GM12878 (cell line): ENCODE data around the gene SGMS1. TPM values are rescaled to one million over a fixed set of nuclear protein-coding genes. Genes with fewer than 3 reads are reported as not detected.

Experiments used
- ATAC-seq: fragments of 200-7000 bp; cut with Tn5 transposase; 3 replicates; pipeline ENCODE4 v1.9.1; 2020; ENCODE audit warnings: mild to moderate bottlenecking, moderate library complexity
- BruUV-seq: library from RNA; stranded (reverse); fragments of 400-500 nt; replicated peaks from 2 replicates; lab custom pipeline; 2021; lab: Mats Ljungman, UMichigan
- CTCF ChIA-PET: fragments of 300-600 bp; sonication (Branson Sonifier 250); formaldehyde crosslinking; extraction: SDS; loops from one replicate; lab custom pipeline; 2021; ENCODE audit warnings: inconsistent platforms; lab: Yijun Ruan, JAX
- POLR2A ChIA-PET: fragments of 350-600 bp; formaldehyde crosslinking; extraction: SDS; loops from one replicate; lab custom pipeline; 2021; ENCODE audit warnings: inconsistent platforms; lab: Charles Lee
- RAD21 ChIA-PET: fragments of 300-600 bp; sonication (Branson Sonifier 250); formaldehyde crosslinking; loops from one replicate; lab custom pipeline; 2023; ENCODE audit warnings: antibody characterized with exemption; ENCODE audit not compliant: unreplicated experiment; lab: Charles Lee
- SMC1A ChIA-PET: fragments of 300-600 bp; sonication (Branson Sonifier 250); formaldehyde crosslinking; loops from one replicate; lab custom pipeline; 2023; ENCODE audit not compliant: unreplicated experiment, uncharacterized antibody; lab: Charles Lee
- DNase-seq: peaks from one replicate; pipeline ENCODE4 v3.0.0-alpha.2; 2011; ENCODE audit warnings: low read depth, low spot score
- FAIRE-seq: peaks from 3 replicates; lab custom pipeline; 2011; peaks lifted over from hg19 to GRCh38; lab: Jason Lieb, UNC
- H2AFZ ChIP-seq: 2 replicates; pipeline ENCODE4 v1.6.0; 2011; ENCODE audit warnings: low read depth, low read length, control low read depth; ENCODE audit not compliant: control insufficient read depth
- H3K27ac ChIP-seq: 2 replicates; pipeline ENCODE4 v1.5.1; 2011; ENCODE audit warnings: control low read depth; ENCODE audit not compliant: control insufficient read depth, insufficient read depth
- H3K27me3 ChIP-seq, 2 experiments: replicated peaks in 1 of 2; 2 replicates each; pipeline versions ENCODE4 v1.6.0 to v1.6.1; 2011; ENCODE audit warnings: low read length in 1 of 2; ENCODE audit not compliant: control insufficient read depth in 2 of 2, insufficient read depth in 2 of 2
- H3K36me3 ChIP-seq, 2 experiments: 2 replicates each; pipeline ENCODE4 v1.5.1; 2011; ENCODE audit warnings: low read length in 1 of 2; ENCODE audit not compliant: control insufficient read depth in 2 of 2, insufficient read depth in 2 of 2
- H3K4me1 ChIP-seq: 2 replicates; pipeline ENCODE4 v1.6.1; 2011; ENCODE audit warnings: mild to moderate bottlenecking, low read length, moderate library complexity, mixed read lengths; ENCODE audit not compliant: control insufficient read depth, insufficient read depth
- H3K4me2 ChIP-seq: 2 replicates; pipeline ENCODE4 v1.6.0; 2011; ENCODE audit warnings: control low read depth; ENCODE audit not compliant: control insufficient read depth, insufficient read depth
- H3K4me3 ChIP-seq: fragments of 200-600 bp; sonication (generic); 2 replicates; pipeline ENCODE4 v1.5.1; 2016
- H3K79me2 ChIP-seq: 2 replicates; pipeline ENCODE4 v1.6.0; 2011; ENCODE audit warnings: low read length; ENCODE audit not compliant: control insufficient read depth, insufficient read depth
- H3K9ac ChIP-seq: 2 replicates; pipeline ENCODE4 v1.8.0; 2011; ENCODE audit warnings: low read length, control low read depth, mixed read lengths; ENCODE audit not compliant: control insufficient read depth, insufficient read depth
- H3K9me3 ChIP-seq: replicated peaks from 3 replicates; pipeline ENCODE4 v1.5.1; 2011; ENCODE audit warnings: mild to moderate bottlenecking, low read length; ENCODE audit not compliant: control insufficient read depth, insufficient read depth
- H4K20me1 ChIP-seq: 2 replicates; pipeline ENCODE4 v1.6.0; 2011; ENCODE audit not compliant: control insufficient read depth, insufficient read depth
- CEBPZ ChIP-seq: fragments of 150-350 bp; IDR thresholded peaks from 2 replicates; pipeline ENCODE4 v1.6.1; 2016; ENCODE audit warnings: low read depth, low read length
- IRF4 ChIP-seq: IDR thresholded peaks from 2 replicates; pipeline ENCODE4 v1.6.1; 2011; ENCODE audit warnings: low read depth, low read length
- KDM1A ChIP-seq: fragments of 200-600 bp; sonication (generic); IDR thresholded peaks from 2 replicates; pipeline ENCODE4 v1.6.1; 2016; ENCODE audit warnings: borderline replicate concordance
- NFIC ChIP-seq: IDR thresholded peaks from 2 replicates; pipeline ENCODE4 v1.6.1; 2012; ENCODE audit warnings: low read depth, mild to moderate bottlenecking, inconsistent platforms, low read length, moderate library complexity
- NFYA ChIP-seq: IDR thresholded peaks from 2 replicates; pipeline ENCODE4 v1.6.1; 2011; ENCODE audit warnings: low read depth, mild to moderate bottlenecking, low read length, improper control_type of control experiment, borderline replicate concordance
- RFX5 ChIP-seq: IDR thresholded peaks from 2 replicates; pipeline ENCODE4 v1.6.1; 2011; ENCODE audit warnings: low read depth, low read length, improper control_type of control experiment
- SIN3A ChIP-seq: IDR thresholded peaks from 2 replicates; pipeline ENCODE4 v1.6.1; 2012; ENCODE audit warnings: low read depth, low read length, improper control_type of control experiment
- SMAD5 ChIP-seq: IDR thresholded peaks from 2 replicates; pipeline ENCODE4 v1.6.1; 2016; ENCODE audit warnings: antibody characterized with exemption, low read depth
- STAT3 ChIP-seq: IDR thresholded peaks from 2 replicates; pipeline ENCODE4 v1.6.1; 2011; ENCODE audit warnings: low read depth, low read length, improper control_type of control experiment
- WGBS: methylation state at CpG from one replicate; pipeline ENCODE4 v1.1.6; 2016; ENCODE audit warnings: low lambda C conversion rate; ENCODE audit not compliant: insufficient replicate concordance, insufficient coverage; ENCODE audit errors: missing lambda C conversion rate; 5-methylcytosine and 5-hydroxymethylcytosine counted together
- in situ Hi-C: fragments of 300-500 bp; cut with MboI; formaldehyde crosslinking; loops from 9 replicates; pipeline ENCODE4 v1.14.3; 2018; ENCODE audit warnings: mixed read lengths
- intact Hi-C: fragments of 100-400 bp; cut with micrococcal nuclease; formaldehyde crosslinking; loops from one replicate; pipeline ENCODE4 v1.14.2; 2022; ENCODE audit not compliant: unreplicated experiment
- polyA plus RNA-seq, 11 experiments: library from polyadenylated mRNA; depleted of rRNA in 4 of 11; unstranded in 6 of 11; stranded (reverse) in 5 of 11; fragments of >200 nt; fragmentation: Nextera tagmentation in 4 of 11; fragmentation: Illumina TruSeq in 1 of 11; extraction: Ambion mirVana in 4 of 11; extraction: Trizol in 1 of 11; gene quantifications; 1 replicate in 1 of 11; 2 replicates in 10 of 11; pipeline versions ENCODE4 v1.2.1 to v1.2.3, GENCODE V29; 2011 to 2016; ENCODE audit warnings: inconsistent platforms in 2 of 11, missing spikeins in 2 of 11, low read depth in 1 of 11
- total RNA-seq, 4 experiments: library from RNA; depleted of rRNA in 3 of 4; stranded (reverse); fragments of >200 nt in 3 of 4; fragmentation: Illumina TruSeq in 1 of 4; extraction: Trizol in 1 of 4; gene quantifications; 2 replicates each; pipeline versions ENCODE4 v1.2.1 to v1.2.3, GENCODE V29; 2013 to 2021
- TF ChIP-seq, protein P1 (sequence below): fragments of 450-650 bp; formaldehyde crosslinking; IDR thresholded peaks from 2 replicates; pipeline ENCODE4 v1.5.0; 2022; ENCODE audit warnings: mild to moderate bottlenecking, missing genetic modification characterization

The SGMS1 gene
- total and polyA plus RNA-seq, 10 of the 15 experiments (the other 5 are each of a cell fraction or from before 2014, with no cell fraction given), result 1.4 to 14.5 (median 4.9) TPM

DNA sequence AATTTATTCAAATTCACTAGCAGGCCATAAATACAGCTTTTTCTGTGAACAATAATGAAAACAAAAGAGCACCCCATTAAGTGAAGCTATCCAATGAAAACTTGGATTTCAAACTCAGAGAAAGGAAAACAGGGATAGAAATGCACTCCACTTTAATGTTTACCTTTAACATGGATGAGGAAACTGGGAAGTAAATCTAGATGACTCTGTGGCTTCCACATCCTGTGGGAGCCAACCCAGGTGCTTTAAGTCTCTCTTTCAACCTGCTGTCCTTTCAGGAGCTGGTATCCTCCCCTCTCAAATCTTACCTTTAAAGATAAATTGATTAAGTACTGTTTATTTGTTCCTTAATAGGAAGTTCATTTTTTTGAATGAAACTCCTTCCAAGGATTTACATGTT lies 21.5 kb upstream of the SGMS1 start (continued):
- no peak for TF ChIP-seq SMAD5

DNA sequence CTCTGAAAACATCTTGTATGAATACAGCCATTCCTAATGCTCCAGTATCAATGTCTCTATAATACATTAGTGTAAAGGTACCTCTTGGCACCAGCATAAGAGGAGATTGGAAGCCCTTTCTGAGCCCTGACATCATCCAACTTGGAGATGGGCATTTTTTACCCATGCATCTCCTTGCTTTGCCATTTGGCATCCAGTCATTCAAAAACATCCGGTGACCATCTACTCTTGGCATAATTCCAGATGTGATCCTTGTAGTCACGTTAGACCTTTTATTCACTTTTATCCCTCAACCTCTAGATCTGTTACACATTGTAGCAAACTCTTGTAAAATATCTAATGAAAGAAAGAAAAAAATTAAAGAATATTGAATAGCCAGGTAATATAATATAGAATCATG lies 17.9 kb upstream of the SGMS1 start:
- no peaks in the 10 kb centered on the region for H3K36me3 ChIP-seq
- no peak for TF ChIP-seq NFYA
- TF ChIP-seq STAT3, result no peak
- TF ChIP-seq KDM1A, result no peak
- TF ChIP-seq CEBPZ, result no peak
- TF ChIP-seq, protein P1, sequence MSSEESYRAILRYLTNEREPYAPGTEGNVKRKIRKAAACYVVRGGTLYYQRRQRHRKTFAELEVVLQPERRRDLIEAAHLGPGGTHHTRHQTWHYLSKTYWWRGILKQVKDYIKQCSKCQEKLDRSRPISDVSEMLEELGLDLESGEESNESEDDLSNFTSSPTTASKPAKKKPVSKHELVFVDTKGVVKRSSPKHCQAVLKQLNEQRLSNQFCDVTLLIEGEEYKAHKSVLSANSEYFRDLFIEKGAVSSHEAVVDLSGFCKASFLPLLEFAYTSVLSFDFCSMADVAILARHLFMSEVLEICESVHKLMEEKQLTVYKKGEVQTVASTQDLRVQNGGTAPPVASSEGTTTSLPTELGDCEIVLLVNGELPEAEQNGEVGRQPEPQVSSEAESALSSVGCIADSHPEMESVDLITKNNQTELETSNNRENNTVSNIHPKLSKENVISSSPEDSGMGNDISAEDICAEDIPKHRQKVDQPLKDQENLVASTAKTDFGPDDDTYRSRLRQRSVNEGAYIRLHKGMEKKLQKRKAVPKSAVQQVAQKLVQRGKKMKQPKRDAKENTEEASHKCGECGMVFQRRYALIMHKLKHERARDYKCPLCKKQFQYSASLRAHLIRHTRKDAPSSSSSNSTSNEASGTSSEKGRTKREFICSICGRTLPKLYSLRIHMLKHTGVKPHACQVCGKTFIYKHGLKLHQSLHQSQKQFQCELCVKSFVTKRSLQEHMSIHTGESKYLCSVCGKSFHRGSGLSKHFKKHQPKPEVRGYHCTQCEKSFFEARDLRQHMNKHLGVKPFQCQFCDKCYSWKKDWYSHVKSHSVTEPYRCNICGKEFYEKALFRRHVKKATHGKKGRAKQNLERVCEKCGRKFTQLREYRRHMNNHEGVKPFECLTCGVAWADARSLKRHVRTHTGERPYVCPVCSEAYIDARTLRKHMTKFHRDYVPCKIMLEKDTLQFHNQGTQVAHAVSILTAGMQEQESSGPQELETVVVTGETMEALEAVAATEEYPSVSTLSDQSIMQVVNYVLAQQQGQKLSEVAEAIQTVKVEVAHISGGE, result no peak
- TF ChIP-seq SIN3A, result no peak
- no peak for TF ChIP-seq RFX5
- no peak for TF ChIP-seq NFIC
- TF ChIP-seq IRF4, result no peak
- no peak overlapping the region for H3K27ac ChIP-seq
- peaks cover 10% of the 10 kb centered on the region for H3K4me1 ChIP-seq
- H3K9me3 ChIP-seq, result no peaks in the 10 kb centered on the region
- no TSS peak for BruUV-seq
- in situ Hi-C loops, result loop anchor here (25.0 kb wide), 1 partner anchor 1454 kb away; the partner anchor contains the start of gene TMEM273
- ChIA-PET CTCF (no interaction called here), SMC1A (interaction anchor here (7.1 kb wide), 1 partner anchor 9 kb away, joined by 105 read pairs; no protein-coding TSS in a partner anchor), RAD21 (no interaction called here), POLR2A (no interaction called here)
- DNase-seq (no peak), ATAC-seq (no peak), FAIRE-seq (no peak)
- no peak overlapping the region for H3K4me2 ChIP-seq
- no peaks in the 10 kb centered on the region for H4K20me1 ChIP-seq
- H3K4me3 ChIP-seq, result no peak overlapping the region
- 77% methylated on average over 2 of the region's 2 CpGs for WGBS
- intact Hi-C loops, result no loop called here
- no peak overlapping the region for H3K9ac ChIP-seq
- no peaks in the 10 kb centered on the region for H3K79me2 ChIP-seq
- no peak overlapping the region for H2AFZ ChIP-seq
- no peaks in the 10 kb centered on the region for H3K27me3 ChIP-seq
